ENCODE results near the gene BACE1-AS. TPM values are rescaled to one million over a fixed set of nuclear protein-coding genes. Genes with fewer than 3 reads are reported as not detected.

The BACE1-AS gene
- total and polyA plus RNA-seq, 2 of the 8 experiments (the other 6 are each of a cell fraction or from before 2014, with no cell fraction given): 14.9 to 17.4 TPM

GRCh38 chr11:117337076-117337475 is 45.9 kb downstream of the BACE1-AS start:
- no peaks in the 10 kb centered on the region for H3K9me3 ChIP-seq (ENCODE audit: insufficient read depth in 2 of 2, low read depth in 1 of 2, low read length in 1 of 2)
- H3K79me1 ChIP-seq (ENCODE audit: low read depth, low read length): no peaks in the 10 kb centered on the region
- no peaks in the 10 kb centered on the region for H4K20me1 ChIP-seq (replicated peaks in 1 of 2; ENCODE audit: control insufficient read depth in 1 of 2, insufficient read depth in 2 of 2, low read length in 2 of 2)
- H4K8ac ChIP-seq (ENCODE audit: extremely low read depth, insufficient read depth, low read length): no peak overlapping the region
- H3K23ac ChIP-seq (ENCODE audit: insufficient read length): no peak overlapping the region
- H3K4me2 ChIP-seq (ENCODE audit: insufficient read depth in 1 of 2, low read depth in 2 of 2, low read length in 2 of 2): no peak overlapping the region
- FAIRE-seq (no peak), DNase-seq (ENCODE audit: low read depth in 1 of 2, low spot score in 2 of 2) (no peak)
- H3K4me3 ChIP-seq (ENCODE audit: extremely low read depth in 1 of 4, insufficient read depth in 2 of 4, low read depth in 3 of 4, low read length in 4 of 4): no peak overlapping the region
- H2BK120ac ChIP-seq (replicated peaks; ENCODE audit: low read depth, low read length): no peak overlapping the region
- ChIA-PET POLR2A (ENCODE audit: partially characterized antibody) (interaction anchor here (1.4 kb wide), 1 partner anchor 9 kb away, joined by 4 read pairs; no protein-coding TSS in a partner anchor), CTCF (ENCODE audit: partially characterized antibody) (no interaction called here)
- H4K5ac ChIP-seq (ENCODE audit: insufficient read length, low read depth, low read length): no peak overlapping the region
- H3K79me2 ChIP-seq (ENCODE audit: control insufficient read depth in 1 of 2, insufficient read depth in 2 of 2, low read length in 2 of 2): no peaks in the 10 kb centered on the region
- H2AFZ ChIP-seq (ENCODE audit: low read length): no peak overlapping the region
- H2AK5ac ChIP-seq (ENCODE audit: low read depth, low read length): no peak overlapping the region
- no peak overlapping the region for H2BK15ac ChIP-seq (ENCODE audit: low read length)
- H2BK12ac ChIP-seq (ENCODE audit: low read depth, low read length): no peak overlapping the region
- no peak overlapping the region for H3K56ac ChIP-seq (replicated peaks; ENCODE audit: insufficient read length, low read depth, low read length)
- no peak overlapping the region for H3K4ac ChIP-seq (replicated peaks; ENCODE audit: insufficient read length, low read depth, low read length)
- no peak overlapping the region for H2BK5ac ChIP-seq (ENCODE audit: low read depth, low read length)
- WGBS, 2 experiments (ENCODE audit: extremely low coverage in 1 of 2, insufficient coverage in 1 of 2, insufficient read length in 1 of 2, insufficient replicate concordance in 2 of 2, low coverage in 1 of 2, low lambda C conversion rate in 2 of 2, missing lambda C conversion rate in 1 of 2): 92% methylated on average over 4 of the region's 4 CpGs; no CpG with 5 or more reads in 1 of the 2 experiments
- H3K4me1 ChIP-seq (replicated peaks in 1 of 4; ENCODE audit: control insufficient read depth in 3 of 4, insufficient read depth in 4 of 4, low read length in 3 of 4): no peaks in the 10 kb centered on the region
- no peaks in the 10 kb centered on the region for H3K23me2 ChIP-seq (ENCODE audit: low read depth, low read length)
- peaks cover 0 to 4% (median 0%) of the 10 kb centered on the region in 4 experiments; a peak in 1 of 8 replicates for H3K36me3 ChIP-seq (ENCODE audit: control insufficient read depth in 2 of 4, insufficient read depth in 4 of 4, low read length in 3 of 4)
- no peak overlapping the region for H3K9ac ChIP-seq (replicated peaks in 1 of 4; ENCODE audit: extremely low read depth in 1 of 4, low read depth in 3 of 4, low read length in 3 of 4)
- H3K27ac ChIP-seq (ENCODE audit: low read depth, low read length): no peak overlapping the region
- no peak overlapping the region for H2BK20ac ChIP-seq (ENCODE audit: low read length)
- H4K91ac ChIP-seq (replicated peaks; ENCODE audit: insufficient read length, low read length): no peak overlapping the region
- H3K27me3 ChIP-seq (replicated peaks in 1 of 4; ENCODE audit: control insufficient read depth in 3 of 4, extremely low read depth in 1 of 4, insufficient read depth in 3 of 4, low read length in 3 of 4): no peaks in the 10 kb centered on the region
- H3K14ac ChIP-seq (ENCODE audit: insufficient read length): no peak overlapping the region
- no peak overlapping the region for H3K18ac ChIP-seq (ENCODE audit: extremely low read depth, low read length)
- TF ChIP-seq ZNF274 (IDR thresholded peaks at IDR 0.05; ENCODE audit: borderline replicate concordance, extremely low read depth, low read length) (no peak), ASH2L (IDR thresholded peaks at IDR 0.05; ENCODE audit: low read length) (no peak)
